Neural cell (in vitro differentiated cells): ENCODE data around the gene TMOD3. TPM values are rescaled to one million over a fixed set of nuclear protein-coding genes. Genes with fewer than 3 reads are reported as not detected.

Experiments used
- H2AFZ ChIP-seq: fragments of 200-600, 300-800 bp; sonication (generic), shearing (Covaris generic); 2 replicates; pipeline ENCODE4 v1.6.0; 2014; ENCODE audit warnings: low read depth, mild to moderate bottlenecking, antibody characterized with exemption, low read length, moderate library complexity
- H3F3A ChIP-seq: fragments of 200-600 bp; shearing (Covaris generic); 2 replicates; pipeline ENCODE4 v1.6.1; 2016; ENCODE audit warnings: mild to moderate bottlenecking, moderate library complexity, mixed read lengths, antibody characterized with exemption, low read length; ENCODE audit not compliant: insufficient read depth, poor library complexity, severe bottlenecking
- H3K27ac ChIP-seq: fragments of 200-600, 300-800 bp; sonication (generic), shearing (Covaris generic); 2 replicates; pipeline ENCODE4 v1.5.1; 2014; ENCODE audit warnings: mild to moderate bottlenecking, low read length, moderate library complexity
- H3K27me3 ChIP-seq: fragments of 300-800, 200-600 bp; sonication (generic), shearing (Covaris generic); 2 replicates; pipeline ENCODE4 v1.6.0; 2014; ENCODE audit warnings: mild to moderate bottlenecking, low read depth, low read length, moderate library complexity; ENCODE audit not compliant: insufficient read depth
- H3K36me3 ChIP-seq: fragments of 300-800, 200-600 bp; sonication (generic), shearing (Covaris generic); 2 replicates; pipeline ENCODE4 v1.5.1; 2014; ENCODE audit warnings: mild to moderate bottlenecking, antibody characterized with exemption, low read length, moderate library complexity; ENCODE audit not compliant: insufficient read depth
- H3K4me2 ChIP-seq: fragments of 300-800, 200-600 bp; sonication (generic), shearing (Covaris generic); 2 replicates; pipeline ENCODE4 v1.6.0; 2014; ENCODE audit warnings: mild to moderate bottlenecking, low read length
- H3K4me3 ChIP-seq: fragments of 300-800, 200-600 bp; sonication (generic), shearing (Covaris generic); 2 replicates; pipeline ENCODE4 v1.5.1; 2014; ENCODE audit warnings: mild to moderate bottlenecking, low read length, moderate library complexity
- H3K79me2 ChIP-seq: fragments of 200-600 bp; shearing (Covaris generic); replicated peaks from 2 replicates; pipeline ENCODE4 v1.6.0; 2014; ENCODE audit warnings: mild to moderate bottlenecking, low read length, moderate library complexity; ENCODE audit not compliant: insufficient read depth
- H3K9ac ChIP-seq: fragments of 300-800, 200-600 bp; sonication (generic), shearing (Covaris generic); 2 replicates; pipeline ENCODE4 v1.6.1; 2016; ENCODE audit warnings: mild to moderate bottlenecking, low read length, mixed read lengths
- H3K9me2 ChIP-seq: fragments of 200-600 bp; shearing (Covaris generic); 2 replicates; pipeline ENCODE4 v1.6.1; 2016; ENCODE audit warnings: mild to moderate bottlenecking, low read length, mixed read lengths; ENCODE audit not compliant: insufficient read depth
- H3K9me3 ChIP-seq: fragments of 200-600, 300-800 bp; sonication (generic), shearing (Covaris generic); 2 replicates; pipeline ENCODE4 v1.6.1; 2016; ENCODE audit warnings: mild to moderate bottlenecking, mixed run types, low read length, moderate library complexity, mixed read lengths
- H4K20me1 ChIP-seq: fragments of 200-600 bp; shearing (Covaris generic); 2 replicates; pipeline ENCODE4 v1.6.1; 2016; ENCODE audit warnings: mild to moderate bottlenecking, mixed run types; ENCODE audit not compliant: insufficient read depth
- CTCF ChIP-seq: fragments of 450-650 bp; IDR thresholded peaks from 2 replicates; pipeline ENCODE4 v1.5.1; 2014; ENCODE audit warnings: antibody characterized with exemption, mild to moderate bottlenecking, moderate library complexity; ENCODE audit not compliant: poor library complexity, severe bottlenecking
- EP300 ChIP-seq: fragments of 450-650 bp; conservative IDR thresholded peaks from 2 replicates; pipeline ENCODE4 v1.6.1; 2014; ENCODE audit warnings: antibody characterized with exemption, mild to moderate bottlenecking, moderate library complexity; ENCODE audit not compliant: poor library complexity, severe bottlenecking
- EZH2 ChIP-seq: fragments of 200-600, 300-800 bp; shearing (Covaris generic), sonication (generic); IDR thresholded peaks from 2 replicates; pipeline ENCODE4 v1.6.1; 2014; ENCODE audit warnings: antibody characterized with exemption, low read length, borderline replicate concordance, mild to moderate bottlenecking; ENCODE audit not compliant: insufficient read depth, poor library complexity, severe bottlenecking
- MXI1 ChIP-seq: fragments of 450-650 bp; conservative IDR thresholded peaks from 2 replicates; pipeline ENCODE4 v1.6.1; 2014; ENCODE audit warnings: antibody characterized with exemption, mild to moderate bottlenecking; ENCODE audit not compliant: poor library complexity, severe bottlenecking
- POLR2AphosphoS5 ChIP-seq: IDR thresholded peaks from 2 replicates; pipeline ENCODE4 v1.6.1; 2012
- RAD21 ChIP-seq: fragments of 450-650 bp; conservative IDR thresholded peaks from 2 replicates; pipeline ENCODE4 v1.6.1; 2014; ENCODE audit warnings: antibody characterized with exemption, mild to moderate bottlenecking, moderate library complexity
- REST ChIP-seq: IDR thresholded peaks from 2 replicates; pipeline ENCODE4 v1.6.1; 2012; ENCODE audit warnings: borderline replicate concordance
- SMC3 ChIP-seq: fragments of 450-650 bp; conservative IDR thresholded peaks from 2 replicates; pipeline ENCODE4 v1.6.1; 2014; ENCODE audit warnings: antibody characterized with exemption, mild to moderate bottlenecking, moderate library complexity; ENCODE audit not compliant: poor library complexity
- TAF1 ChIP-seq: IDR thresholded peaks from 2 replicates; pipeline ENCODE4 v1.6.1; 2012; ENCODE audit warnings: low read depth
- polyA plus RNA-seq: library from polyadenylated mRNA; depleted of rRNA; stranded (reverse); fragments of >200 nt; gene quantifications from 2 replicates; pipeline ENCODE4 v1.2.3, GENCODE V29; 2014

The TMOD3 gene
- polyA plus RNA-seq, 1 donor from 2014 or later = 12.6 TPM

GRCh38 chr15:51793521-51794305 is 35.7 kb upstream of the TMOD3 start:
- H3F3A ChIP-seq = no peaks in the 10 kb centered on the region
- H3K79me2 ChIP-seq = no peaks in the 10 kb centered on the region
- no peak overlapping the region for H2AFZ ChIP-seq
- H3K4me2 ChIP-seq = no peak overlapping the region
- no peaks in the 10 kb centered on the region for H4K20me1 ChIP-seq
- H3K36me3 ChIP-seq = no peaks in the 10 kb centered on the region
- H3K27ac ChIP-seq = no peak overlapping the region
- no peaks in the 10 kb centered on the region for H3K9me3 ChIP-seq
- no peak overlapping the region for H3K4me3 ChIP-seq
- no peaks in the 10 kb centered on the region for H3K9me2 ChIP-seq
- no peak overlapping the region for H3K9ac ChIP-seq
- no peaks in the 10 kb centered on the region for H3K27me3 ChIP-seq
- no peak for TF ChIP-seq SMC3
- no peak for TF ChIP-seq REST
- TF ChIP-seq RAD21 = no peak
- no peak for TF ChIP-seq POLR2AphosphoS5
- no peak for TF ChIP-seq MXI1
- TF ChIP-seq EZH2 = no peak

- Histone ChIP-seq H3K27ac (no peak overlapping the region), H3K9ac (no peak overlapping the region), H3K4me2 (no peak overlapping the region), H3K4me3 (no peak overlapping the region), H3F3A (no peaks in the 10 kb centered on the region), H3K9me3 (no peaks in the 10 kb centered on the region), H4K20me1 (no peaks in the 10 kb centered on the region), H3K9me2 (no peaks in the 10 kb centered on the region), H2AFZ (no peak overlapping the region), H3K27me3 (no peaks in the 10 kb centered on the region), H3K79me2 (no peaks in the 10 kb centered on the region), H3K36me3 (no peaks in the 10 kb centered on the region)
- TF ChIP-seq MXI1 = no peak
- no peak for TF ChIP-seq SMC3
- no peak for TF ChIP-seq EP300
- no peak for TF ChIP-seq REST
- TF ChIP-seq POLR2AphosphoS5 = no peak
- TF ChIP-seq EZH2 = no peak
- no peak for TF ChIP-seq RAD21
- TF ChIP-seq TAF1 = no peak
- no peak for TF ChIP-seq CTCF
Observed at GRCh38 chr15:51796847-51797401, 32.5 kb upstream of the TMOD3 start.
